Measurements from ENCODE around the gene GALNT2. TPM values are rescaled to one million over a fixed set of nuclear protein-coding genes. Genes with fewer than 3 reads are reported as not detected.

GALNT2 gene
- total and polyA plus RNA-seq, 2 experiments from 2014 or later: 96.7 to 143 TPM

DNA sequence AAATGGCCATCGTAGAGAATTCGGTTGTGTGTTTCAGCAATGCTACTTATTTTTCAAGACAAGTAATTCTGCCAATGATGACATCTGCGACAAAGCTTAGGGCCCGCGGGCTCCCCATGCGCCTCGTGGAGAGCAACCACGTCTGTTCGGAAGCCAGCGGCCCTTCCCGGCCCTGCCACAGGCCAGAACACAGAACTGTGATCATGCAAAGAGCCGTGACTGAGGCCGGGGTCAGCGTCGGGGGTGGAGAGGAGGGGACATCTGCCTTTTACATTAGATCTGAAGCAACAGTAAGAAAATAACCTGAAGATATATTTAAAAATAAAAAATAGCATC lies 255.4 kb downstream of the GALNT2 start:
- no peaks in the 10 kb centered on the region for H3K27me3 ChIP-seq
- H3K9me3 ChIP-seq (ENCODE audit: low read depth): no peaks in the 10 kb centered on the region
- H3K27ac ChIP-seq: no peak overlapping the region
- no peaks in the 10 kb centered on the region for H3K36me3 ChIP-seq (replicated peaks; ENCODE audit: insufficient read depth, low read depth)
- no peak for DNase-seq (ENCODE audit: low spot score)
- no peak overlapping the region for H2AFZ ChIP-seq
- no peak overlapping the region for H3K4me2 ChIP-seq
- 95% methylated on average over 15 of the region's 15 CpGs for WGBS (ENCODE audit: low lambda C conversion rate, missing lambda C conversion rate)
- no peaks in the 10 kb centered on the region for H3K79me2 ChIP-seq
- H3K4me1 ChIP-seq (ENCODE audit: insufficient read depth): no peaks in the 10 kb centered on the region
- H4K20me1 ChIP-seq (ENCODE audit: insufficient read depth, poor library complexity, severe bottlenecking): no peaks in the 10 kb centered on the region
- TF ChIP-seq EZH2phosphoT487 (IDR thresholded peaks at IDR 0.05; ENCODE audit: low read depth, severe bottlenecking, unreplicated experiment) (no peak), EZH2 (IDR thresholded peaks at IDR 0.05; ENCODE audit: borderline replicate concordance) (no peak)
- TF ChIP-seq, protein P1, sequence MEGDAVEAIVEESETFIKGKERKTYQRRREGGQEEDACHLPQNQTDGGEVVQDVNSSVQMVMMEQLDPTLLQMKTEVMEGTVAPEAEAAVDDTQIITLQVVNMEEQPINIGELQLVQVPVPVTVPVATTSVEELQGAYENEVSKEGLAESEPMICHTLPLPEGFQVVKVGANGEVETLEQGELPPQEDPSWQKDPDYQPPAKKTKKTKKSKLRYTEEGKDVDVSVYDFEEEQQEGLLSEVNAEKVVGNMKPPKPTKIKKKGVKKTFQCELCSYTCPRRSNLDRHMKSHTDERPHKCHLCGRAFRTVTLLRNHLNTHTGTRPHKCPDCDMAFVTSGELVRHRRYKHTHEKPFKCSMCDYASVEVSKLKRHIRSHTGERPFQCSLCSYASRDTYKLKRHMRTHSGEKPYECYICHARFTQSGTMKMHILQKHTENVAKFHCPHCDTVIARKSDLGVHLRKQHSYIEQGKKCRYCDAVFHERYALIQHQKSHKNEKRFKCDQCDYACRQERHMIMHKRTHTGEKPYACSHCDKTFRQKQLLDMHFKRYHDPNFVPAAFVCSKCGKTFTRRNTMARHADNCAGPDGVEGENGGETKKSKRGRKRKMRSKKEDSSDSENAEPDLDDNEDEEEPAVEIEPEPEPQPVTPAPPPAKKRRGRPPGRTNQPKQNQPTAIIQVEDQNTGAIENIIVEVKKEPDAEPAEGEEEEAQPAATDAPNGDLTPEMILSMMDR (IDR thresholded peaks at IDR 0.05; ENCODE audit: poor library complexity): no peak
- no peak overlapping the region for H3K4me3 ChIP-seq
- no peaks in the 10 kb centered on the region for H3K9me2 ChIP-seq (replicated peaks; ENCODE audit: insufficient read depth)

DNA sequence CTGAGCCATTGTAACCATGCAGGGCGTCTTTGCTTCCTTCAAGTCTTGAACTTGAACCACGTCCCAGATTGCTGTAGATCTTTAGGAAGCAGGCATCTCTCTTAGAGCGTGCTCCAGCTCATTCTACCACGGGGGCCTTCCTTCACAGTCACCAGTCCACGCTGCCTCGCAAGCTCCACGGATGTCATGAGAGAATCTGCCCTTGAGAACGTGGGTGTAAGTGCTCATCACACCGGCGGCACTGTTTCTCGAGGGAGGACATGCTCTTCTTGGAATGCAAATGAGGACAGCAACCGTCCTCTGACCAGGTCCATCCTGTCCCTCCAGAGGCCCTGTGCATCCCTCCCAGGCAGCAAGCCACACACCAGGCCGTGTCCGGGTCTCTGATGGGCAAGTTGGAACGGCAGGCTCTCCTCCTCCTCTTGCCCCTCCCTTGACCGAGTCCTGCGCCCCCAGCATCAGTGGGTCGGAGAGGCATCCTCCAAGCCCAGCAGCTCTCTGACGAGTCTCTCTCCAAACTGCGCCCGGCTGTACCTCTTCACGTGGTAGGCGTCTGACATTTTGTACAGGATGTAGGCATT lies 256.0 kb downstream of the GALNT2 start:
- H3K4me3 ChIP-seq: no peak overlapping the region
- no peak for DNase-seq (ENCODE audit: low spot score)
- H4K20me1 ChIP-seq (ENCODE audit: insufficient read depth, poor library complexity, severe bottlenecking): no peaks in the 10 kb centered on the region
- H3K79me2 ChIP-seq: no peaks in the 10 kb centered on the region
- TF ChIP-seq EZH2 (IDR thresholded peaks at IDR 0.05; ENCODE audit: borderline replicate concordance): no peak
- TF ChIP-seq, protein P1 (IDR thresholded peaks at IDR 0.05; ENCODE audit: poor library complexity): no peak
- TF ChIP-seq EZH2phosphoT487 (IDR thresholded peaks at IDR 0.05; ENCODE audit: low read depth, severe bottlenecking, unreplicated experiment): no peak
- H3K27ac ChIP-seq: no peak overlapping the region
- H2AFZ ChIP-seq: no peak overlapping the region
- no peaks in the 10 kb centered on the region for H3K36me3 ChIP-seq (replicated peaks; ENCODE audit: insufficient read depth, low read depth)
- no peaks in the 10 kb centered on the region for H3K9me2 ChIP-seq (replicated peaks; ENCODE audit: insufficient read depth)
- no peak overlapping the region for H3K4me2 ChIP-seq
- 95% methylated on average over 23 of the region's 23 CpGs for WGBS (ENCODE audit: low lambda C conversion rate, missing lambda C conversion rate)
- no peaks in the 10 kb centered on the region for H3K27me3 ChIP-seq
- no peaks in the 10 kb centered on the region for H3K4me1 ChIP-seq (ENCODE audit: insufficient read depth)
- H3K9me3 ChIP-seq (ENCODE audit: low read depth): no peaks in the 10 kb centered on the region

- H2AFZ ChIP-seq: no peak overlapping the region
- H3K4me1 ChIP-seq (ENCODE audit: insufficient read depth): no peaks in the 10 kb centered on the region
- no peak overlapping the region for H3K27ac ChIP-seq
- no peaks in the 10 kb centered on the region for H3K9me3 ChIP-seq (ENCODE audit: low read depth)
- no peaks in the 10 kb centered on the region for H3K9me2 ChIP-seq (replicated peaks; ENCODE audit: insufficient read depth)
- 95% methylated on average over 9 of the region's 9 CpGs for WGBS (ENCODE audit: low lambda C conversion rate, missing lambda C conversion rate)
- TF ChIP-seq EZH2phosphoT487 (IDR thresholded peaks at IDR 0.05; ENCODE audit: low read depth, severe bottlenecking, unreplicated experiment) (no peak), EZH2 (IDR thresholded peaks at IDR 0.05; ENCODE audit: borderline replicate concordance) (no peak)
- TF ChIP-seq, protein P1 (IDR thresholded peaks at IDR 0.05; ENCODE audit: poor library complexity): no peak
- no peaks in the 10 kb centered on the region for H3K36me3 ChIP-seq (replicated peaks; ENCODE audit: insufficient read depth, low read depth)
- no peak for DNase-seq (ENCODE audit: low spot score)
- no peak overlapping the region for H3K4me2 ChIP-seq
- H4K20me1 ChIP-seq (ENCODE audit: insufficient read depth, poor library complexity, severe bottlenecking): no peaks in the 10 kb centered on the region
- H3K79me2 ChIP-seq: no peaks in the 10 kb centered on the region
- H3K4me3 ChIP-seq: no peak overlapping the region
- H3K27me3 ChIP-seq: no peaks in the 10 kb centered on the region
Measured at GRCh38 chr1:230323686-230324085, 256.6 kb downstream of the GALNT2 start.
